HG03175 (cell line): ENCODE results near the gene ZNF423.
"Not testable (repeated sequence)": the region's sequence is repeated elsewhere in the genome, so short reads cannot be mapped to it uniquely, and the experiment has no call there.

ENCODE experiments used
- ATAC-seq: cut with Tn5 transposase; IDR thresholded peaks from one replicate; pipeline ENCODE4 v1.9.1; 2021; ENCODE audit warnings: mild to moderate bottlenecking, moderate library complexity; ENCODE audit not compliant: unreplicated experiment

The ZNF423 gene

DNA sequence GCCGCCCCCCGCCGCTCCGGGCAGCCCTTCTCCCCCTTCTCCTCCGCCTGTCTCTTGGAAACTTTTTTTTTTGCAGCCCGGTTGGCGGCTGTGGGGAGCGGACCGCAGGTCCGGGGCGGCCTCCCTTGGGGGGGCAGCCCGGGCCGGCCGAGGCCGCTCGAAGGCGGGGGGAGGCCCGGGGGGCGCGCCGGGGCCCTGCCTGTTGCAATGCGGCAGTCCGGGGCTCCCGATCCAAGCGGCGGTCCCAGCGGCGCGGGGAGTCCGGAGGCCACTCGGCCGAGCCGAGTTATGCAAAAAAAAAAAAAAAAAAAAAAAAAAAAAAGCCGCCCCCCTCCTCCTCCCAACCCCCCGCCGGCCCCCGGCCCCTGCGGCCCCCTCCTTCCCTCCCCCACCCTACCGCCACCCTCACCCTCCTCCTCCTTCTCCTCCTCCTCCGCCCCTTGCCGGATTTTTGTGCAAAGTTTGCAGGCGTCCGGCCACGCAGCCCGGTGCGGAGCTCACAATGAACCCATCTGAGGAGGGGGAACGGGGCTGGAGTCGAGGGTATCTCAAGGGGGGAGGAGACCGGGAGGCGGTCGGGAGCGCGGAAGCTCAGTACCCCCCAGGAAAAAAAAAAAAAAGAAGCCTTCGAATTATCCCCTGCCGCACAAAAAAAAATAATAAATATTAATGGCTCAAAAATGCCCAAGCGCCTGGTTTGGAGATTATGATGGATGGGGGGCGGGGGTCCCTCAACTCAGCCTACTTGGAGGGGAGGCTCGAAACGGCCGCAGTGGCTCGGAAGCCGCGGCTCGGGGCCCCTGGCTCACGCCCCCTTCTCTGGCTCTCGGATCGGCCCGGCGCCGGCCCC lies at the start of gene ZNF423:
TSS of gene ZNF423 (minus strand) at position 291 of the 850 bp plus-strand sequence. CDS start 338 bp downstream, outside the sequence.
- no peak for ATAC-seq

DNA sequence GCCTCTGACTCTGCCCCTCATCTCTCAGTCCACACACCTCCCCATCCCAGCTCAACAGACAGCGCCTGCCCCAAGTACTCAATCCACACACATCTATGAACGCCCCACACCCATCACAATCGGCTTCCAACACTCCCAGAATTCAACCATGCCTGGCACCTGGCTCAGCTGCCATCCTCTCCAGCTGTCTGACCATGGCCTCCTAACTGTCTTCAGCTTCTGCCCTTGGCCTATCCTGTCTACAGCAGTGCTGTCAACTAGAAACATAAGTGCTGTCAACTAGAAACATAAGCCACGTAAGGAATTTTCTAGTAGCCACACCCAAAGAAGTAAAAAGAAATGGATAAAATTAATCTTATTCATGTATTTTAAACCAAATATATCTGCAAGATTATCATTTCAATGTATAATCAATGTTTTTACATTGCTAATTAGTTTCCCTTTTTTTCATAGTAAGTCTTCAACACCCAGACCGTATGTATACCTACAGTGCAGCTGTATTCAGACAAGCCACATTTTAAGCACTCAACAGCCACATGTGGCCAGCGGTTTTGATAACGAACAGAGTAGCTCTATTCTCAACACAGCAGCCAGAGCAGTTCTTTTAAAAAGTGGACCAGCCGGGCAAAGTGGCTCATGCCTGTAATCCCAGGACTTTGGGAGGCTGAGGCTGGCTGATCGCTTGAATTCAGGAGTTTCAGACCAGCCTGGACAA lies 48.6 kb upstream of the ZNF423 start:
- no peak for ATAC-seq

DNA sequence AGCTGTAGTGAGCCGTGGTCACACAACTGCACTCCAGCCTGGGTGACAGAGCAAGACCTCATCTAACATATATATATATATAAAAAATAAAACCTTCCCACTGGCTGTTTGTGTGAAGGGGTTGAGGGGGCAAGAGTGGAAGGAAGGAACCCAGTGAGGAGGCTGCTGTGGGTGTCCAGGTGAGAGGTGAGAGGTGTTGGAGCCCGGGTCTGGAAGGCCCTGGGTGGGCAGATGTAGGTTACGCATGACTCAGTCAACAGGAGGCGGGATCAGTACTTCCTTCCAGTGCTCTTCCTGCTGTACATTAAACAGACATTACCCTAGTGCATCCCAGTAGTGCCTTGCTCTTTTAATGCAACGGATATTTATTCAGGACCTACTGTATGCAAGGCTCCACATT lies 47.0 kb upstream of the ZNF423 start:
- no peak for ATAC-seq

DNA sequence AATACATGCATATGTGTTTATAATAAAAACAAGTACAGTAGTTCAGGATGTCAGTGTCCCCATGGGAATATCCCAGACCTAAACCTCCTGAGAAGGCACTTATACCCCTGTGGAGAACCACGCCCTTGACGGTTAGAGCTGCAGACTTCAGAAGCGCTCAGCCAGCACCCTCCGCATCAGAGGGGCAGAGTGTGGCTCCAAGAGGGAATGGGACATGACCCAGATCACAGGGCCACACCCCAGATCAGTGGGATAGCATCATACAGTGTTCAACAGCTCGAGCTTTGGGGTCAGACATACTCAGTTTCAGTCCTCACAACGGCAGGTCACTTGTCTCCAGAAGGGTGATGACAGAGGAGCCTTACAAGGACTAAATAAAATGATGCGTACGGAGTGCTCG lies 45.8 kb upstream of the ZNF423 start:
- ATAC-seq = no peak

DNA sequence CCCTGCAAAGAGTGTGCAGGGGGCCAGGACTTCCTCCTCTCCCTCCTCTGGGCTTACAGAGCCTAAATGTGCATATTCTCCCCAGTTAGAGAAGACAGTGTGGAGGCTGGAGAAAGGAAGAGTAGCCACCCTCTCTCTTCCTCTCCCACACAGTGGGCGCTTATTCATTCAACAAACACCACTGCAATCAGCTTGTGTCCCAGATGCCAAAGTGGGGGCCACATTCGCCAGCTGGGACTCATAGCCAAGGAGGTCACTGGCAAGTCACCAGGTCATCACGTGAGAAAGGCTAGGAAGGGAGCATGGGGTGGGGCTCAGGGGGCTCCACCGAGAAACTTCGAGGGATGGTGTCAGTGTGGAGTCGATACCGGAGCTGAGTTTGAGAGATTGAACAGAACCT lies 45.0 kb upstream of the ZNF423 start:
- no peak for ATAC-seq

DNA sequence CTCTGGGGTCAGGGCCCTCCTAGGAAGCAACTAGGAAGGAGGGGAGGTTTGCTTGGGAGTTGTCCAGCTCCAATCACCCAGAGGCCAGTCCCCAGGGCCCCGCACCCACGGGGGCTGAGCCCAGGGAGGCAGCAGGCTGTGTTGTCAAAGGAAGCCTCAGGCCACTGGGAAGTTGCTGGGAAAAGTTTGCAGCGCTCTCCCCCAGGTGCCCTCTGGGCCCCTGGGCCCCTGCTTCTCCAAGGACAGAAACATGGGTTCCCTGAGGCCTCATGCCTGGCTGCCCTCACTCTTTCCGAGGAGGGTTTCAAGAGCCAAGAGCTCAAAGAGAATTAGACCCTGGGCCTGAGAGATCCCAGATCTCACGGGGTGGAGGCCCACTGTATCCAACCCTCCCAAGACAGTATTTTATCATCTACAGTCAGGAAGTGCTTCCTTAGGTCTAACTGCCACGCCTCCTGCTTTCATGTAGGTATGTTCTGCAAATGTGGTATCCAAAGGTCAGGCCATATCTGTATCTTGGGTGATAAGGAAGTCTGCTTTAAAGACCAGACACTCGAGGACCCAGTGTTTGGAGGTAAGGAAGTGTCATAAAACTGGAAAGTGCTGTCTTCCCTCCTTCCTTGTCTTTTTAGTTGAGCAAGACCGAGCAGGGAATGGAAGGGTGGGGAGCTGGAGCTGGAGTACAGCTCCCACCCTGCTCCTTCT lies 44.2 kb upstream of the ZNF423 start:
- ATAC-seq = no peak

DNA sequence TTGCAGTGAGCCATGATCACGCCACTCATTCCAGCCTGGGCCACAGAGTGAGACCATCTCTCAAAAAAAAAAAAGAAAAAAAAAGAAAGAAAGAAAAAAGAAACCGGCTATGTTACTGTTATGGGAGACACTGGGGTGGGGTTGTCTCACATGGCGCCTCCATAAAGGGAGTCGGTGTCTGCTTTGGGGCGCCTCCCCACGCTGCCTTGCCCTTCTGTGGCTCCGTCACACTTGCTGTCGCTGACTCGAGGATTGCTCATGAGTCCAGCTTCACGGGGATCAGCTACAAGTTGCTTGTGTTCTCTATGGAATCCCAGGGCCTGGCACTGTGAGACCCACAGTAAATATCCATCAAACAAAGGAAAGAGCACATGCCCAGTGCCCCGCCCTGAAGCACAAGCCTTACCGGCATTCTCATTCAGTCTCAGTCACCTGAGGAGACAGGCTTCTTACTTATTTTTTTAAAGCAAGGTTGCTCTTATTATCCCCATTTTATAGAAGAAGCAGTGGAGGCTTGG lies 40.6 kb upstream of the ZNF423 start:
- no peak for ATAC-seq

DNA sequence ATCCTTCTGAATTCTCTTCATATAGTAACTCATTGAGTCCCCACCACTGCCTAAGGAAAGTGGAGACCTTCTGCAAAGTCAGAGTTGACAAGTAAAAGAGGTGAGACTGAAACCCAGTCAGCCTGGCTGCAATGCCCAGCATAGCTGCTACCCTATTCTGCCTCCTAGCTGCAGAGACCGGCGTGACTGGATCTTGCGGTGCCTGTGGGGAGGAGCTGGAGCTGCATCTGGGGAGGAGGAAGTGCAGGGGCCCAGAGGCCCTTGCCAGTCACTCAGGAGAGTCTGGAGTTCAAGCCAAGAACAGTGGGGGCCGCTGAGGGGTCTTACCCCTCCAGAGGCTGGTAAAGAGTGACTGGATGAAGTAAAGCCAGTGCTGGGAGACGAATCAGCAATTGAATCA lies 35.0 kb upstream of the ZNF423 start:
- ATAC-seq = peak; percentile 43

DNA sequence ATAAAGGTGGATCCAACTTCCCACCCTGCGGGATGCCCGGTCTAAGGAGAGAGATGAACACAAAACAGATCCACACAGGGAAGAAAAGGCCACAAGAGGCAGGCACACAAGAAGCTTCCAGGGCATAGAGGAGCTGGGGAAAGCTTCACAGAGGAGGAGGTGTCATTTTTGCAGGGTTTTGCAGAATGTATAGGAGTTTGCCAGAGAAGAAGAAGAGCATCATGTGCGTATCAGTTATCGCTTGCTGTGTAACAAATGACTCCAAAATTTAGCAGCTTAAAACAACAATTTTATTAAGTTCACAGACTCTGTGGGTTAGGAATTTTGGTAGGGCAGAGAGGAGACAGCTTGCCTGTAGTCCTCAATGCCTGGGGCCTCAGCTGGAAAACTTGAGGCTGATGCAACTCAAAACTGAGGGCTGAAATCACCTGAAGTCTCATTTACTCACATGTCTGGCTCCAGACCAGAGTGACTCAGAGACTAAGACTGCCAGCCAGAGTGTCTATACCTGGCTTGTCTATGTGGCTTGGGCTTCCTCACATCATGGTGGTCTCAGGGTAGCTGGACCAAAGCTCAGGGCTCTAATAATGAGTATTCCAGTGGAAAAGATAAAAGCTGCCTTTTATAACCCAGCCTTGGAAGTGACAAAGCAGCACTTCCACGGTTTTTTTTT lies 33.9 kb upstream of the ZNF423 start:
- no peak for ATAC-seq

DNA sequence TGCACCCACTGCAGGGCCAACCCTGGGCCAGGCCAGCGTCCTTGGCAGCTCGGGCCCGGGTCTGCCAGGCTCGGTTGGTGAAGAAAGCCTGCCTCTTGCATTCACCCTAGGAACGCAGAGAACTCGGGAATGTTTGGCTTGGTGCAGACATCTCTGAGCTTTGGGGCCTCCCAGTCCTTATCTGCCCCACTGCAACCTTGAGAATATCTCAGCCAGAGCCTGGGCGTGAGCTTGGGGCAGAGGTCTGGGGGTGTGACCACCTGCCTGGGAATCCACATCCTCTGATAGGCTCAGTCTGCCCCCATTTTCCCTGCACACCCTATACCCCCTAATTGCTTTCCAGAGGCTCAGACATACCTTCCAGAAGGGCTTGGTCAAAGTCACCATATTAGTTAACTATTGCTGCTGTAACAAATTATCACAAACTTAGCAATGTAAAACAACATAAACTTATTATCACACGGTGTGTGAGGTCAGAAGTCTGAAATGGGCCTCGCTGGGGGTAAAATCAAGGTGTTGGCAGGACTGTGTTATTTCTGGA lies 30.7 kb upstream of the ZNF423 start:
- no peak for ATAC-seq

DNA sequence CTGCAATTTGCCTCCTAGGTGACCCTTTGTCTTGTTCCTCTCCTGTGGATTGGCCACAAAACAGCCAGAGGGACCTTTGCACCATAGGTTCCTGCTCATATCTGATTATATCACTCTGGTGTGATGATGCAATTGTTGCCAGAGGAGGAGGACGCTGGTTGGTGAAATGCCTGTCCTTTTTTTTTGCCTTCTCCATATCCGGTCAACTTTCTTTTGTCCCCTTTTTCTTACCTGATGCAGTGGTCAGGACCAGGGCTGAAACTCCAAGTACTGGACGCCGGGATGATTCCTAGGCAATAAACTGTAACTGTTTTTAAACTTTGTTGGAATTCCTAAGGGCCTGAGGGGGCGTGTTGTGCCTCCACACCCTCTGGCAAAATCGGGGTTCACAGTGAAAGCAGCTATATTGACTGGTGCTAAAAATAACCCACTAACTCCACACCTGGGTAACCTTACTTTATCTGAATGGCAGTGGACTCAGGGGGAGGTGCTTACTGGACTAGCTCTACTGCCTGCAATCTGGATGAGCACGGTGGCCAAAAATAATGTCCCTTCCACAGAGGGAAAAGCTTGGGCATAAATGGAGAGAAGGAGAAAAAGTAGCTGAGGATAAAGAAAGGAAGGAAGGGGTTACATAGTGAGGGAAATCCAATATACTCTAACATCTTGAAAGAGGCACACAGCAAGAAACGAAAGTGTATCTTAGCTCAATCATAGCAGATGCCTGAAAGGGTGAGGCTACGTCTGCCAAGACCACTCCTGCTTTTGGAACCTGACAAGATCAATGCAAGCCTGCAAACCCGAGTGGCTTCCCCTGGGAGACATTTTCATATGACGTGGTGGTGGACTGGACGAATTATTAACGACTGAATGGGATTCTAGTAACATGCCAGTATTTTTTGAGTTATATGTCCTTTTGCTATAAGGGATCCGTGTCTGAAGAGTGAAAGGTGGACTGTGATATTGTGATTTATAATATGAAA lies 28.4 kb upstream of the ZNF423 start:
- ATAC-seq = no peak

DNA sequence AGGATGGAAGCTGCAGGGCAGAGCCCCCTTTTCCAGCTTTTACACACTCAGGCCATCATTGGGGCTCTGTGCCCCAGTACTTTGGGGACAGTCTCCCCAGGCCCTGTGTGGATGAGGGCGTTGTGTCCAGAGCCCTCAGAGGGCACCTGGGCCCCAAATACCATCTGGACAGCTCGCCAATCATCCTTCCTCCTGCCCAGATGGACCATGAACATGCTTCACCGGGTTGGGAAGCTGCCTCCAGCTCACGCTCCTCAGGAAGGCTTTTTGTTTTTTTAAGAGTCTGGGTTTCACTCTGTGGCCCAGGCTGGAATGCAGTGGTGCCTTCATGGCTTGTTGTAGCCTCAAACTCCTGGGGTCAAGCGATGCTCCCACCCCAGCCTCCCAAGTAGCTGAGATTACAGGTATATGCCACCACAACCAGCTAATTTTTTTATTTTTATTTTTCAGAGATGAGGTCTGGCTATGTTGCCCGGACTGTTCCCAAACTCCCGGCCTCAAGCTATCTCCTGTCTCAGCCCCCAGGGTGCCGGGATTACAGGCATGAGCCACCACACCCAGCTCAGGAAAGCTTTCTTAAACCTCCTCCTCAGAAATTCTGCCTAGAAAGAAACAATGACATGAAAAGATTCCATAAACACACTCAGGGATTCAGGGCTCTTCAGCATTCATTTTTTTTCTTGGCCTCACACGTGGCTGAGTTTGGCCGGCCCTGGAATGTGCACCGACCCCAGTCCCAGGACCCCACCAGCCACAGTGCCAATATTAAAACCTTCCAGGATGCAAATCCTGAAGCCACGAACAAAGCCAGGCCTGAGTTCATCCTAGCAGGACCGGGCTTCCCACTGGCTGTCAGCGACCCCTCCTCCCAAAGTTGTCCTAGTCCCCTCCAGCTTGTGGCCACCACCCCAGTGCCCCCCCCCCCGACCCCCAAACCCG lies 27.4 kb upstream of the ZNF423 start:
- no peak for ATAC-seq

DNA sequence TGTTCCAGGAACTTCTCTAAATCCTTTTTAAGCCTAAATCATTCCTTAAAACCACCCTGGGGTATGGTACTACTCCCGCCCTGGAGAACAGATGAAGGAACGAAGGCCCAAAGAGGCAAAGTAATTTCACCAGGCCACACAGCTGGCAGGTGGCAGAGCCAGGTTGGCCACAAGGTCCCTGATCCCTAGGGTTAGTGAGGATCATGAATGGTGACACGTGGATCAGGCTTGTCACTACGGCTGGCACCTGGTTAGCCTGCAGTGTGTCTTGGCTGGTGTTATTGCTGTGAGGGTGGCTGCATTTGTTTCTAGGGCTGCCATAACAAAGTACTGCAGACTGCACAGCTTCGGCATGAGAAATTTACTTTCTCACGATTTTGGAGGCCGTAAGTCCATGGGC lies 26.0 kb upstream of the ZNF423 start:
- no peak for ATAC-seq

DNA sequence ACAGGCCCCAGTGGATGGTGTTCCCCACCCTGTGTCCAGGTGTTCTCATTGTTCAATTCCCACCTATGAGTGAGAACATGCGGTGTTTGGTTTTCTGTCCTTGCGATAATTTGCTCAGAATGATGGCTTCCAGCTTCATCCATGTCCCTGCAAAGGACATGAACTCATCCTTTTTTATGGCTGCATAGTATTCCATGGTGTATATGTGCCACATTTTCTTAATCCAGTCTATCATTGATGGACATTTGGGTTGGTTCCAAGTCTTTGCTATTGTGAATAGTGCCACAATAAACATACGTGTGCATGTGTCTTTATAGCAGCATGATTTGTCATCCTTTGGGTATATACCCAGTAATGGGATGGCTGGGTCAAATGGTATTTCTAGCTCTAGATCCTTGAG lies 22.6 kb upstream of the ZNF423 start:
- not testable (repeated sequence) for ATAC-seq

DNA sequence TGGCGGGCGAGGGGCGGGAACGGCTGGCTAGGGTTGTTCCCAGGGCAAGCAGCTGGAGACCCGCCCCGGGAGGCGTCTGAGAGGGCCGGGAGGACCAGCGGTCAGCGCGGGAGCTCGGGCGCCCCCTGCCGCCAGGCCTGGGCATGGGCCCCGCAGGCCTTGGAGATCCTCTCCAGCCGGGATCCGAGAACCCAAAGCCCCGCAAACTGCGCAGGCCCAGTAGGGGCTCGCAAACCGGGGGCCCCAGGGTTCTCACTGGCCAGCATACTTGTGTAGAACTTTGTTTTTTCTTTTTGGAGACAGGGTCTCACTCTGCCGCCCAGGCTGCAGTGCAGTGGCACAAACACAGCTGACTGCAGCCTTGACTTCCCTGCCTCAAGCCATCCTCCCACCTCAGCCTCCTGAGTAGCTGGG lies 20.8 kb upstream of the ZNF423 start:
- no peak for ATAC-seq

DNA sequence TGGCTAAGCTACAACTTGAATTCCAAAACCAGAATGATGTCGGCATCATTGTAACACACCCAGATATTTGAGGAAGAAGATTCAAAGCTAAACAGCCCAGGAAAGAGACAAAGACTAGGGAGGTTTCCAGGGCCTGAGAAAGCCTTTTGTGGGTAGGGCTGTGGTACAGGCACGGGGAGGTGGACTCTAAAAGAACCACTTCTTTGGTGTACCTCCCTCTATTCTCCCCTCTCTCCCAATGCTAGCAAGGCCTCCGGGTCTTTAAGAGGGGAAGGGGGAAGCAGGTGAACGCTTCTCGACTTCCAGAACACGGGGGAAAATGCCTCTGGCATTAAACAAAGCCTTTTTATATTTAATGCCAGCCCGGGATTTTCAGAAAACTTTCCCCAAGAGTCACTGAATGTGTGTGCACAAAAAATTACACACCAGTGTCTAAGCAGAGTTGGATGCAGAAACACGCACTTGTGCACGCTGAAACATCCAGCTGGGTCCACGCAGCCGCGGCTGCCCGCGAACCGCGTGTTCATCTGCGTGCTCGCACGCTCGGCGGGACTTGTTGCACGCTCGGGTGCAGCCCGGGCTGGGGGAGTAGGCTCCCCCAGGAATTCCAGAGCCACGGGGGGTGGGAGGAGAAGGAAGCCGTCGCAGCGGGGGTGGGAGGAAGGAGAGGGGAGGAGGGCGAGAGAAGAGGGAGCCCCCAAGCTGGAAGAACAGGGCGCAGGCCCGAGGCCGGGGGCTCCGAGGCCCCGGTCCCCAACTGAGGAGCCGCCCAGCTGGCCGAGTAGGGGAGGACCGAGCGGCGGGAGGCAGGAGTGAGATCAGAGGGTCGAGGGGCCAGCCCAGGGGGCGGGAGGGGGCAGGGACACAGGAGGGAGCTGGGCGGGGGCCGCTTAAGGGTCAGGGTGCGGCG lies 20.1 kb upstream of the ZNF423 start:
- ATAC-seq = no peak

DNA sequence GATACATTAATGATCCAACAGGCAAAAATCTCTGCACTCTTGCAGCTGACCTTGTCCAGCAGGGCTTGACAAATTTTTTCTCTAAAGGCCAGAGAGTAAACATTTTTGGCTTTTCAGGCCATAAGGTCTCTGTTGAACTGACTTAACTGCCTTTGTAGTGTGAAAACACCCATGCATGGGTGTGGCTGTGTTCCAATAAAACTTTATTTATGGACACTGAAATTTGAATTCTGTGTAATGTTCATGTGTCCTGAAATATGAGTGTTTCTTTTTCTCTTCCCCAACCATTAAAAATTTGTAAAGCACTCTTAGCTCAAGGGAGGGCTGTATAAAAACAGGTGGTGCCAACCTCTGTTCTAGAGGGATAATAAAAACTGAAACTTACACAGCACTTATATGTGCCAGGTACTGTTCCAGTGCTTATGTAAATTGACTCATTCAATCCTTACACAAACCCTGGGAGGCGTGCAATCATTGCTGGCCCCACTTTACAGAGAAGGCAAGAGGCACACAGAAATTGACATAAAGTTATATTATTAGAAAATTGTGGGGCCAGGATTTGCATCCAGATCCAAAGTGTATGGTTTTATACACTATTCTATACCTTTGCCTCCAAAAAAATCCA lies 18.8 kb upstream of the ZNF423 start:
- ATAC-seq = no peak
